Common myeloid progenitor, CD34-positive (primary cell): ENCODE measurements around the gene ZNF276.
"Not testable (repeated sequence)": the region's sequence is repeated elsewhere in the genome, so short reads cannot be mapped to it uniquely, and the experiment has no call there.

Experiments
- CTCF ChIA-PET: fragments of 350-600 bp; sonication (Branson Sonifier 250); formaldehyde crosslinking; loops from one replicate; lab custom pipeline; 2021; ENCODE audit warnings: antibody characterized with exemption; lab: Charles Lee
- POLR2A ChIA-PET: fragments of 350-600 bp; sonication (Branson Sonifier 250); formaldehyde crosslinking; loops from one replicate; lab custom pipeline; 2021; ENCODE audit warnings: antibody characterized with exemption; lab: Charles Lee
- DNase-seq, 3 donors: peaks; one replicate each; pipeline versions ENCODE4 v3.0.0 to v3.0.0-alpha.2; 2013
- H3K27ac ChIP-seq, 2 experiments: 1 replicate in 1 of 2; 2 replicates in 1 of 2; pipeline ENCODE4 v1.7.0; 2013; ENCODE audit warnings: inconsistent platforms in 2 of 2, low read length in 2 of 2, mild to moderate bottlenecking in 2 of 2, low read depth in 1 of 2, moderate library complexity in 1 of 2; ENCODE audit not compliant: severe bottlenecking in 2 of 2, insufficient read depth in 1 of 2, poor library complexity in 1 of 2
- H3K27me3 ChIP-seq, 5 experiments: replicated peaks in 2 of 5; 1 replicate in 3 of 5; 2 replicates in 2 of 5; pipeline versions ENCODE4 v1.6.1 to v1.7.0; 2013; ENCODE audit warnings: low read length in 4 of 5, mild to moderate bottlenecking in 2 of 5, moderate library complexity in 2 of 5, inconsistent platforms in 1 of 5; ENCODE audit not compliant: insufficient read depth in 5 of 5, control insufficient read depth in 4 of 5
- H3K36me3 ChIP-seq, 4 experiments: 1 replicate in 2 of 4; 2 replicates in 2 of 4; pipeline versions ENCODE4 v1.6.1 to v1.7.0; 2013; ENCODE audit warnings: low read length in 3 of 4, control low read depth in 1 of 4, mild to moderate bottlenecking in 1 of 4; ENCODE audit not compliant: control insufficient read depth in 4 of 4, insufficient read depth in 4 of 4
- H3K4me1 ChIP-seq, 4 experiments: 1 replicate in 3 of 4; 2 replicates in 1 of 4; pipeline versions ENCODE4 v1.6.1 to v1.7.1; 2013; ENCODE audit warnings: low read length in 3 of 4, mild to moderate bottlenecking in 3 of 4, control low read depth in 1 of 4, inconsistent platforms in 1 of 4, moderate library complexity in 1 of 4; ENCODE audit not compliant: control insufficient read depth in 4 of 4, insufficient read depth in 4 of 4; ENCODE audit errors: control extremely low read depth in 1 of 4
- H3K4me3 ChIP-seq, 7 experiments: 1 replicate in 4 of 7; 2 replicates in 3 of 7; pipeline versions ENCODE4 v1.5.1 to v1.7.0; 2013; ENCODE audit warnings: mild to moderate bottlenecking in 7 of 7, low read length in 6 of 7, moderate library complexity in 6 of 7, inconsistent platforms in 2 of 7, low read depth in 2 of 7, control low read depth in 1 of 7; ENCODE audit not compliant: insufficient read depth in 4 of 7, control insufficient read depth in 1 of 7; ENCODE audit errors: extremely low read depth in 1 of 7
- H3K9me3 ChIP-seq, 5 experiments: 1 replicate in 4 of 5; 2 replicates in 1 of 5; pipeline versions ENCODE4 v1.6.1 to v1.7.1; 2013; ENCODE audit warnings: low read length in 4 of 5, mild to moderate bottlenecking in 2 of 5, inconsistent platforms in 1 of 5, low read depth in 1 of 5, moderate library complexity in 1 of 5; ENCODE audit not compliant: control insufficient read depth in 4 of 5, insufficient read depth in 2 of 5; ENCODE audit errors: control extremely low read depth in 1 of 5
- WGBS: methylation state at CpG from one replicate; pipeline ENCODE4 v1.1.5; 2013; ENCODE audit not compliant: insufficient coverage; 5-methylcytosine and 5-hydroxymethylcytosine counted together

The ZNF276 gene

DNA sequence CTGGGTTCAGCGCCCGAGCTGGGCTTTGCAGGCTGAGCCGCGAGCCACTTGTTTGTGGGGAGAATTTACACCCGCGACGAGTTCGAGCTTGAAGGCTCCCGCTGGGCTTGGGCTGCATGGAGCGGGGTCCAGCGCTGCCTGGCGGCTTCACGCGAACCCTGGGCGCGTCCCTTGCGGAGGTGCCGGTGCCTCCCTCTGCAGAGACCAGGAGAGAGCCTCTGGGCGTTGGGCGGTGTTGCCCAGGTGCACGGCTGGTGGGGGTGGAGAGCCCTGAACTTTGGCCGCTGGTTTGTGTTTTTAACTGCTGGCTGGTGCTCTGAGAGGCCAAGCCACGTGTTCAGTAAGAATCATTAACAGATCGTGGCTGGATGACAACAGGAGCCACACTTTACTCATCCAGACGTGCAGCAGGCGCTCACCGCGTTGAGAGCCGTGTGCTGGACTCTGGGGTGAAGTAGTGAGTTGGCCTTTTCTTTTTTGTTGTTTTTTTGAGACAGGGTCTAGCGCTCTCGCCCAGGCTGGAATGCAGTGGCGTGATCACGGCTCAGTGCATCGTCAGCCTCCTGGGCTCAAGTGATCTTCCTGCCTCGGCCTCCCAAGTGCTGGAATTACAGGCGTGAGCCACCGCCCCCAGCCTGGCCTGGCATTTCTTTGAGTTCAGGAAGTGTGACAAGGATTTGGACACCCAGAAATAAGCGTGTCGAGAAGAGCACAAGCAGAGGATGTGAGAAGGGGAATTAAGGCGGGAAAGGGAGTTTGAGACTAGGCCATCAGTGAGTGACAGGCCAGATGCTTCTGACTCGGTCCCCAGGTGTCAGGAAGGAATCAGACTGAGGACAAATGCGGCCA is 34.0 kb upstream of the ZNF276 start:
- Histone ChIP-seq H3K27me3 (no peaks in the 10 kb centered on the region), H3K4me1 (peaks cover 0 to 14% (median 12%) of the 10 kb centered on the region in 4 experiments), H3K4me3 (peak overlapping the region; percentile 64 to 90 (median 77)), H3K27ac (peak overlapping the region; percentile 15 to 81), H3K36me3 (peaks cover 0 to 36% (median 17%) of the 10 kb centered on the region in 4 experiments), H3K9me3 (peaks cover 0 to 6% (median 0%) of the 10 kb centered on the region in 5 experiments)
- DNase-seq, result peak; percentile 26 to 54 (median 39)
- ChIA-PET CTCF (interaction anchor here (2.8 kb wide), 1 partner anchor 12 kb away, joined by 11 read pairs; no protein-coding TSS in a partner anchor), POLR2A (interaction anchor here (0.5 to 1.1 kb wide), 3 partner anchors 19 to 78 kb away, joined by 3 to 6 read pairs (median 3); no protein-coding TSS in a partner anchor)
- 22% methylated on average over 39 of the region's 42 CpGs for WGBS

- ChIA-PET CTCF (interaction anchor here (1.3 kb wide), 1 partner anchor 104 kb away, joined by 3 read pairs; no protein-coding TSS in a partner anchor), POLR2A (no interaction called here)
- Histone ChIP-seq H3K9me3 (peaks cover 0 to 6% (median 0%) of the 10 kb centered on the region in 5 experiments), H3K4me1 (peaks cover 0 to 14% (median 12%) of the 10 kb centered on the region in 4 experiments), H3K4me3 (no peak overlapping the region), H3K27me3 (no peaks in the 10 kb centered on the region), H3K27ac (no peak overlapping the region), H3K36me3 (peaks cover 0 to 43% (median 22%) of the 10 kb centered on the region in 4 experiments)
- 96% methylated on average over 3 of the region's 5 CpGs for WGBS
- DNase-seq, result no peak
These were observed 32.9 kb upstream of the ZNF276 start for GRCh38 chr16:89688395-89688794.

DNA sequence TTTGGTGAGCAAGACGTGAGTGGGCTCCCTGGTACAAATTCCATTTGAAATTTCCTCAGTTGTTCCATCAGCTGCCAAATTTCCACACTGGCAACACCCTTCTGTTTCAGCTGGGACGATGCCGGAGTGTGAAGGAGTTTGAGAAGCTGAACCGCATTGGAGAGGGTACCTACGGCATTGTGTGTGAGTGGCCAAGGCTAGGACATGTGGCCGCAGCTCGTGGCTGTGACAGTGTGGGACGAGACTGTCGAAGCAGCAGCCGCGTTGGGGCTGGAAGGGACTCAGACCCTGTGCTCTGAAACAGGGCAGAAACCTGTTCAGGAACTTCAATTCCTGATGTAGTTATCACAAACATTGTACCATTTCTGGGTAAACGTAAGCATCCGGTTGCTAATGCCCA is 32.2 kb upstream of the ZNF276 start:
- Histone ChIP-seq H3K4me1 (peaks cover 0 to 14% (median 12%) of the 10 kb centered on the region in 4 experiments), H3K27ac (no peak overlapping the region), H3K4me3 (no peak overlapping the region), H3K9me3 (peaks cover 0 to 6% (median 0%) of the 10 kb centered on the region in 5 experiments), H3K36me3 (peaks cover 3 to 50% (median 26%) of the 10 kb centered on the region in 4 experiments), H3K27me3 (no peaks in the 10 kb centered on the region)
- ChIA-PET CTCF (interaction anchor here (0.6 to 2.1 kb wide), 4 partner anchors 10 to 103 kb away, joined by 3 to 9 read pairs (median 3); no protein-coding TSS in a partner anchor), POLR2A (no interaction called here)
- no peak for DNase-seq
- 97% methylated on average over 12 of the region's 13 CpGs for WGBS

DNA sequence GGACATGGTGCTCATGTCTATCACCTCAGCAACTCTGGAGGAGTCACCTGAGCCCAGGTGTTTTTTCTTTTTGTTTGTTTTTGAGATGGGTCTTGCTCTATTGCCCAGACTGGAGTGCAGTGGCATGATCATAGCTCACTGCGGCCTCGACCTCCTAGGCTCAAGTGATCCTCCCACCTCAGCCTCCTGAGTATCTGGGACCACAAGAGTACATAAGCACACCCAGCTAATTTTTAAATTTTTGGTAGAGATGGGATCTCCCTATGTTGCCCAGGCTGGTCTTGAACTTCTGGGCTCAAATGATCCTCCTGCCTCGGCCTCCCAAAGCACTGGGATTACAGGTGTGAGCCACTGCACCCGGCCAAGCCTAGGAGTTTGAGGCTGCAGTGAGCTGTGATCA is 31.7 kb upstream of the ZNF276 start:
- DNase-seq, H3K4me3 ChIP-seq, H3K27me3 ChIP-seq, H3K9me3 ChIP-seq, POLR2A ChIA-PET, H3K27ac ChIP-seq: not testable (repeated sequence)
- peaks cover 0 to 14% (median 12%) of the 10 kb centered on the region in 4 experiments for H3K4me1 ChIP-seq
- 100% methylated on average over 2 of the region's 4 CpGs for WGBS
- CTCF ChIA-PET, result interaction anchor here (0.6 to 2.1 kb wide), 4 partner anchors 10 to 102 kb away, joined by 3 to 9 read pairs (median 3); no protein-coding TSS in a partner anchor
- H3K36me3 ChIP-seq, result peaks cover 3 to 54% (median 29%) of the 10 kb centered on the region in 4 experiments

- POLR2A ChIA-PET, result no interaction called here
- CTCF ChIA-PET, result interaction anchor here (1.2 to 2.1 kb wide), 2 partner anchors 9 to 74 kb away, joined by 3 to 9 read pairs; no protein-coding TSS in a partner anchor
- H3K36me3 ChIP-seq, result peaks cover 3 to 61% (median 33%) of the 10 kb centered on the region in 4 experiments
- H3K27ac ChIP-seq, result no peak overlapping the region
- no peak overlapping the region for H3K4me3 ChIP-seq
- H3K27me3 ChIP-seq, result no peaks in the 10 kb centered on the region
- no peak for DNase-seq
- peaks cover 0 to 3% (median 0%) of the 10 kb centered on the region in 5 experiments for H3K9me3 ChIP-seq
- 99% methylated on average over 13 of the region's 16 CpGs for WGBS
- H3K4me1 ChIP-seq, result peaks cover 0 to 14% (median 12%) of the 10 kb centered on the region in 4 experiments
These were observed 30.9 kb upstream of the ZNF276 start for GRCh38 chr16:89690392-89690901.

GRCh38 chr16:89691231-89691985 is 29.9 kb upstream of the ZNF276 start:
- 98% methylated on average over 13 of the region's 21 CpGs for WGBS
- no peaks in the 10 kb centered on the region for H3K9me3 ChIP-seq
- H3K27ac ChIP-seq, result no peak overlapping the region
- CTCF ChIA-PET, result no interaction called here
- no peak overlapping the region for H3K4me3 ChIP-seq
- POLR2A ChIA-PET, result no interaction called here
- H3K36me3 ChIP-seq, result peaks cover 5 to 65% (median 37%) of the 10 kb centered on the region in 4 experiments
- peaks cover 0 to 18% (median 15%) of the 10 kb centered on the region in 4 experiments for H3K4me1 ChIP-seq
- no peak for DNase-seq
- H3K27me3 ChIP-seq, result no peaks in the 10 kb centered on the region
